WTC11 (cell line): ENCODE results near the gene ATP2B2. TPM values are rescaled to one million over a fixed set of nuclear protein-coding genes. Genes with fewer than 3 reads are reported as not detected.

Experiments
- ATAC-seq: fragments of 200-7000 bp; cut with Tn5 transposase; 2 replicates; pipeline ENCODE4 v1.10.0; 2021; ENCODE audit warnings: mild to moderate bottlenecking, moderate library complexity
- CTCF ChIA-PET: fragments of 300-600 bp; sonication (Branson Sonifier 250); formaldehyde crosslinking; loops from one replicate; lab custom pipeline; 2021; ENCODE audit warnings: antibody characterized with exemption; lab: Charles Lee
- POLR2A ChIA-PET: fragments of 350-600 bp; sonication (Branson Sonifier 250); formaldehyde crosslinking; loops from one replicate; lab custom pipeline; 2021; ENCODE audit warnings: antibody characterized with exemption; lab: Charles Lee
- DNase-seq: peaks from one replicate; pipeline ENCODE4 v3.0.0; 2021; ENCODE audit warnings: low spot score
- H3K27ac Mint-ChIP-seq: 2 replicates; pipeline ENCODE4 v1.8.0; 2021; ENCODE audit warnings: mixed read lengths
- H3K27me3 Mint-ChIP-seq: 2 replicates; pipeline ENCODE4 v1.8.0; 2021; ENCODE audit warnings: low read depth, mild to moderate bottlenecking, moderate library complexity, mixed read lengths
- H3K36me3 Mint-ChIP-seq: 2 replicates; pipeline ENCODE4 v1.8.0; 2021; ENCODE audit warnings: mixed read lengths
- H3K4me1 Mint-ChIP-seq: 2 replicates; pipeline ENCODE4 v1.8.0; 2022; ENCODE audit warnings: mixed read lengths
- H3K4me3 Mint-ChIP-seq: 2 replicates; pipeline ENCODE4 v1.8.0; 2021; ENCODE audit warnings: mild to moderate bottlenecking, moderate library complexity, mixed read lengths
- H3K9me3 Mint-ChIP-seq: 2 replicates; pipeline ENCODE4 v1.8.0; 2021; ENCODE audit warnings: mixed read lengths
- EMX1 ChIP-seq: fragments of 250-450 bp; sonication (Bioruptor Pico); IDR thresholded peaks from 2 replicates; pipeline ENCODE4 v1.8.0; 2021; ENCODE audit warnings: mild to moderate bottlenecking
- IRF2 ChIP-seq: sonication (generic); formaldehyde crosslinking; IDR thresholded peaks from 2 replicates; pipeline ENCODE4 v1.8.0; 2022; ENCODE audit warnings: low read depth, missing genetic modification reagents, borderline replicate concordance
- JUN ChIP-seq: sonication (generic); formaldehyde crosslinking; IDR thresholded peaks from 2 replicates; pipeline ENCODE4 v1.8.0; 2023; ENCODE audit warnings: mild to moderate bottlenecking, missing genetic modification reagents
- KAT7 ChIP-seq: sonication (generic); formaldehyde crosslinking; IDR thresholded peaks from 2 replicates; pipeline ENCODE4 v1.8.1; 2023; ENCODE audit warnings: missing genetic modification reagents, mild to moderate bottlenecking, borderline replicate concordance
- NFE2L1 ChIP-seq: sonication (generic); formaldehyde crosslinking; IDR thresholded peaks from 2 replicates; pipeline ENCODE4 v1.8.1; 2023; ENCODE audit warnings: missing genetic modification reagents
- OVOL2 ChIP-seq: fragments of 250-450 bp; sonication (Bioruptor Pico); IDR thresholded peaks from 2 replicates; pipeline ENCODE4 v1.9.0; 2021; ENCODE audit warnings: mild to moderate bottlenecking, borderline replicate concordance
- PRRX2 ChIP-seq: fragments of 250-450 bp; sonication (Bioruptor Pico); IDR thresholded peaks from 2 replicates; pipeline ENCODE4 v1.8.0; 2021; ENCODE audit warnings: mild to moderate bottlenecking
- SOX15 ChIP-seq: fragments of 250-450 bp; sonication (Bioruptor Pico); IDR thresholded peaks from 2 replicates; pipeline ENCODE4 v1.9.0; 2021; ENCODE audit warnings: mild to moderate bottlenecking
- ZNF121 ChIP-seq: sonication (generic); formaldehyde crosslinking; IDR thresholded peaks from 2 replicates; pipeline ENCODE4 v1.8.0; 2023; ENCODE audit warnings: missing genetic modification reagents
- ZNF219 ChIP-seq: sonication (generic); formaldehyde crosslinking; IDR thresholded peaks from 2 replicates; pipeline ENCODE4 v1.8.0; 2023; ENCODE audit warnings: missing genetic modification reagents, mild to moderate bottlenecking, borderline replicate concordance
- ZNF263 ChIP-seq: sonication (generic); formaldehyde crosslinking; IDR thresholded peaks from 2 replicates; pipeline ENCODE4 v1.8.1; 2022; ENCODE audit warnings: low read depth, mild to moderate bottlenecking, moderate library complexity, missing genetic modification reagents
- total RNA-seq: library from RNA; stranded (reverse); gene quantifications from 3 replicates; pipeline ENCODE4 v1.2.3, GENCODE V29; 2021
- TF ChIP-seq, protein P1 (sequence below): fragments of 250-450 bp; sonication (Bioruptor Pico); conservative IDR thresholded peaks from 2 replicates; pipeline ENCODE4 v1.9.0; 2021; ENCODE audit warnings: mild to moderate bottlenecking
- TF ChIP-seq, protein P2 (sequence below): fragments of 200-600 bp; IDR thresholded peaks from 2 replicates; pipeline ENCODE4 v1.8.0; 2022; ENCODE audit warnings: antibody characterized with exemption
- TF ChIP-seq, protein P3 (sequence below): sonication (generic); formaldehyde crosslinking; IDR thresholded peaks from 2 replicates; pipeline ENCODE4 v1.8.1; 2023; ENCODE audit warnings: mild to moderate bottlenecking, missing genetic modification reagents, moderate library complexity
- TF ChIP-seq, protein P4 (sequence below): sonication (generic); formaldehyde crosslinking; IDR thresholded peaks from 2 replicates; pipeline ENCODE4 v1.8.1; 2022; ENCODE audit warnings: mild to moderate bottlenecking, moderate library complexity, missing genetic modification reagents
- TF ChIP-seq, protein P5 (sequence below): sonication (generic); formaldehyde crosslinking; IDR thresholded peaks from 2 replicates; pipeline ENCODE4 v1.8.0; 2022; ENCODE audit warnings: mild to moderate bottlenecking, missing genetic modification reagents
- TF ChIP-seq, protein P6 (sequence below): sonication (generic); formaldehyde crosslinking; IDR thresholded peaks from 2 replicates; pipeline ENCODE4 v1.8.1; 2023; ENCODE audit warnings: mild to moderate bottlenecking, moderate library complexity, missing genetic modification reagents

Gene ATP2B2
- total RNA-seq, 1 experiment from 2014 or later: 0.48 TPM

DNA sequence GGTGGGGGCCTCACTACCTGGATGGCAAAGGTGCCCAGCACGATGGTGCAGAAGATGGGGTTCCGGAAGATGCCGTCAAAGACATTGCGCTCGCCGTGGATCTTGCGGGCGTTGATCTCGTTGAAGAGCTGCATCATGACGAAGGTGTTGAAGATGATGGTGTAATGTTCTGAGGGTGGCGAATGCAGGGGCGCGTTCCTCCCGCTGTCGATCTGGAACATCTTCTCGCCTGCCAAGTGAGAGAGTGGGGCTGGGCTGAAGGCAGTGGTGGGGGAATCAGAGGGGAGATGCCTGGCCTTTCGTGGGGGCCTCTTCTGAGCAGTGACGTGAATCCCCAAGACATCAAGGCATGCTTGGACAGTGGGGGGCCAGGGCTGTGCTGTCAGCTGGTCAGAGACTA is 164.9 kb downstream of the ATP2B2 start (continued):
- TF ChIP-seq, protein P1, sequence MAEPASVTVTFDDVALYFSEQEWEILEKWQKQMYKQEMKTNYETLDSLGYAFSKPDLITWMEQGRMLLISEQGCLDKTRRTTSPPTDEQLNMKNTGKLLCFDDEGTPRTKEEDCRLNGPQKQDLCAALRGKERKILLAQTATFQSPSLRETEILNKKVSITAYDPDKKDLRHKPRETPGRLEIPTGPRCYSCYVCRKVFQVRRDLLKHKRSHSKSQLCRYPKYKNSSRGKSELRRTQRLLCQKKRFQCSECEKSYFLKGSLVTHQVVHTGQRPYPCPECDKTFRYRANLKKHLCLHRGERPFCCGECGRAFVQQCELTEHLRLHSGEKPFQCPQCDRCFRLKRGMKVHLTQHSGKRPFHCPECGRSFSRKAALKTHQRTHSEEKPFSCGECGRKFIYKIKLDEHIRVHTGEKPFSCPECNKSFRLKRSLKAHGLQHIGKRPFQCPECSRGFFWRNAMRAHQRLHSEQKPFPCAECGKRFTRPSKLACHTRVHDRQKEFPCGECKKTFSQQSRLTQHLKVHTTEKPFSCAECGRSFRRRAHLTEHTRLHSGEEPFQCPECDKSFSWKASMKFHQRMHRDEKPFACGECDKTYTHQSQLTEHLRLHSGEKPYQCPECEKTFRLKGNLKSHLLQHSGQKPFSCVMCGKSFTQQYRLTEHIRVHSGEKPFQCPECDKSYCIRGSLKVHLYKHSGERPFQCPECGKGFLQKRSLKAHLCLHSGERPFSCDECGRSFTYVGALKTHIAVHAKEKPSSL (CRISPR knock-in tag): no peak
- TF ChIP-seq IRF2 (CRISPR knock-in tag): no peak
- no peak for TF ChIP-seq PRRX2 (CRISPR knock-in tag)
- no peak for TF ChIP-seq ZNF263 (CRISPR knock-in tag)
- no peak for TF ChIP-seq ZNF121 (CRISPR knock-in tag)
- TF ChIP-seq, protein P2, sequence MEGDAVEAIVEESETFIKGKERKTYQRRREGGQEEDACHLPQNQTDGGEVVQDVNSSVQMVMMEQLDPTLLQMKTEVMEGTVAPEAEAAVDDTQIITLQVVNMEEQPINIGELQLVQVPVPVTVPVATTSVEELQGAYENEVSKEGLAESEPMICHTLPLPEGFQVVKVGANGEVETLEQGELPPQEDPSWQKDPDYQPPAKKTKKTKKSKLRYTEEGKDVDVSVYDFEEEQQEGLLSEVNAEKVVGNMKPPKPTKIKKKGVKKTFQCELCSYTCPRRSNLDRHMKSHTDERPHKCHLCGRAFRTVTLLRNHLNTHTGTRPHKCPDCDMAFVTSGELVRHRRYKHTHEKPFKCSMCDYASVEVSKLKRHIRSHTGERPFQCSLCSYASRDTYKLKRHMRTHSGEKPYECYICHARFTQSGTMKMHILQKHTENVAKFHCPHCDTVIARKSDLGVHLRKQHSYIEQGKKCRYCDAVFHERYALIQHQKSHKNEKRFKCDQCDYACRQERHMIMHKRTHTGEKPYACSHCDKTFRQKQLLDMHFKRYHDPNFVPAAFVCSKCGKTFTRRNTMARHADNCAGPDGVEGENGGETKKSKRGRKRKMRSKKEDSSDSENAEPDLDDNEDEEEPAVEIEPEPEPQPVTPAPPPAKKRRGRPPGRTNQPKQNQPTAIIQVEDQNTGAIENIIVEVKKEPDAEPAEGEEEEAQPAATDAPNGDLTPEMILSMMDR: no peak
- TF ChIP-seq, all 79 proteins: peak for 0

DNA sequence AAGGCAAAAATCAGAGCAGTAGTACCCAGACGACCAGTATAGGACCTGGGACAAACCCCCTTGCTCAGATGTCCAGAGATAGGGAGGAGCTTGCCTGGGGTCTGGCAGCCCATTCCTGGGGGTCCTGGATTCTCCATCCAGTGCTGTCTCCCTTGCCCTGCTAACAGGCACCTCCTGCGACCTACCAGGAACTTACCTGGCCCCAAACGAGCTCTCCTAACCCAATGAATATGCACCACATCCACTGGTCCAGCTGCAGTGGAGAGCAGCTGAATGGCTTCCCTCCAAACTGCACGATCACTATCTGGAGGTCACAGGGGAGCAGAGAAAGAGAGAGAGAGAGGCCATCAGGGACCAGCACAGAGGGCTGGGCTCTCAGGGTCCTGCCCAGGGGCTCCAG is 165.3 kb downstream of the ATP2B2 start:
- Mint-ChIP-seq H3K27ac (no peak overlapping the region), H3K4me1 (0 out of 2 replicates have a peak, but pooled peaks cover 3% of the 10 kb centered on the region), H3K9me3 (no peaks in the 10 kb centered on the region)
- no peak for ATAC-seq
- CTCF ChIA-PET: interaction anchor here (0.7 to 2.2 kb wide), 6 partner anchors 9 to 367 kb away, joined by 3 to 6 read pairs (median 4); no protein-coding TSS in a partner anchor
- no peak for TF ChIP-seq NFE2L1 (CRISPR knock-in tag)
- TF ChIP-seq, protein P3, sequence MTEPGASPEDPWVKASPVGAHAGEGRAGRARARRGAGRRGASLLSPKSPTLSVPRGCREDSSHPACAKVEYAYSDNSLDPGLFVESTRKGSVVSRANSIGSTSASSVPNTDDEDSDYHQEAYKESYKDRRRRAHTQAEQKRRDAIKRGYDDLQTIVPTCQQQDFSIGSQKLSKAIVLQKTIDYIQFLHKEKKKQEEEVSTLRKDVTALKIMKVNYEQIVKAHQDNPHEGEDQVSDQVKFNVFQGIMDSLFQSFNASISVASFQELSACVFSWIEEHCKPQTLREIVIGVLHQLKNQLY (CRISPR knock-in tag): no peak
- TF ChIP-seq IRF2 (CRISPR knock-in tag): no peak
- no peak for TF ChIP-seq ZNF219 (CRISPR knock-in tag)
- TF ChIP-seq, protein P4, sequence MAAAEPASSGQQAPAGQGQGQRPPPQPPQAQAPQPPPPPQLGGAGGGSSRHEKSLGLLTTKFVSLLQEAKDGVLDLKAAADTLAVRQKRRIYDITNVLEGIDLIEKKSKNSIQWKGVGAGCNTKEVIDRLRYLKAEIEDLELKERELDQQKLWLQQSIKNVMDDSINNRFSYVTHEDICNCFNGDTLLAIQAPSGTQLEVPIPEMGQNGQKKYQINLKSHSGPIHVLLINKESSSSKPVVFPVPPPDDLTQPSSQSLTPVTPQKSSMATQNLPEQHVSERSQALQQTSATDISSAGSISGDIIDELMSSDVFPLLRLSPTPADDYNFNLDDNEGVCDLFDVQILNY (CRISPR knock-in tag): no peak
- no peak for TF ChIP-seq KAT7
- TF ChIP-seq OVOL2 (CRISPR knock-in tag): no peak
- no peak for TF ChIP-seq EMX1 (CRISPR knock-in tag)
- no peak for TF ChIP-seq SOX15 (CRISPR knock-in tag)
- TF ChIP-seq, protein P5, sequence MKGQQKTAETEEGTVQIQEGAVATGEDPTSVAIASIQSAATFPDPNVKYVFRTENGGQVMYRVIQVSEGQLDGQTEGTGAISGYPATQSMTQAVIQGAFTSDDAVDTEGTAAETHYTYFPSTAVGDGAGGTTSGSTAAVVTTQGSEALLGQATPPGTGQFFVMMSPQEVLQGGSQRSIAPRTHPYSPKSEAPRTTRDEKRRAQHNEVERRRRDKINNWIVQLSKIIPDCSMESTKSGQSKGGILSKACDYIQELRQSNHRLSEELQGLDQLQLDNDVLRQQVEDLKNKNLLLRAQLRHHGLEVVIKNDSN (CRISPR knock-in tag): no peak
- TF ChIP-seq, protein P6, sequence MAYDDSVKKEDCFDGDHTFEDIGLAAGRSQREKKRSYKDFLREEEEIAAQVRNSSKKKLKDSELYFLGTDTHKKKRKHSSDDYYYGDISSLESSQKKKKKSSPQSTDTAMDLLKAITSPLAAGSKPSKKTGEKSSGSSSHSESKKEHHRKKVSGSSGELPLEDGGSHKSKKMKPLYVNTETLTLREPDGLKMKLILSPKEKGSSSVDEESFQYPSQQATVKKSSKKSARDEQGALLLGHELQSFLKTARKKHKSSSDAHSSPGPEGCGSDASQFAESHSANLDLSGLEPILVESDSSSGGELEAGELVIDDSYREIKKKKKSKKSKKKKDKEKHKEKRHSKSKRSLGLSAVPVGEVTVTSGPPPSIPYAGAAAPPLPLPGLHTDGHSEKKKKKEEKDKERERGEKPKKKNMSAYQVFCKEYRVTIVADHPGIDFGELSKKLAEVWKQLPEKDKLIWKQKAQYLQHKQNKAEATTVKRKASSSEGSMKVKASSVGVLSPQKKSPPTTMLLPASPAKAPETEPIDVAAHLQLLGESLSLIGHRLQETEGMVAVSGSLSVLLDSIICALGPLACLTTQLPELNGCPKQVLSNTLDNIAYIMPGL: no peak
- TF ChIP-seq JUN (CRISPR knock-in tag): no peak
- TF ChIP-seq, all 79 proteins: peak for 0
- Mint-ChIP-seq H3K4me3 (no peak overlapping the region), H3K27me3 (no peaks in the 10 kb centered on the region), H3K36me3 (no peaks in the 10 kb centered on the region)
- POLR2A ChIA-PET: no interaction called here
- DNase-seq: no peak
